IMR-90 (cell line): ENCODE results near the gene AMIGO1. TPM values are rescaled to one million over a fixed set of nuclear protein-coding genes. Genes with fewer than 3 reads are reported as not detected.

ENCODE experiments used
- ATAC-seq: fragments of 200-7000 bp; cut with Tn5 transposase; 2 replicates; pipeline ENCODE4 v1.9.1; 2020; ENCODE audit warnings: low read depth, mild to moderate bottlenecking, moderate library complexity
- BruUV-seq: library from RNA; stranded (reverse); fragments of 400-500 nt; replicated peaks from 2 replicates; lab custom pipeline; 2021; lab: Mats Ljungman, UMichigan
- CTCF ChIA-PET: fragments of 300-600 bp; formaldehyde crosslinking; extraction: SDS; loops from one replicate; lab custom pipeline; 2021; ENCODE audit warnings: antibody characterized with exemption; lab: Yijun Ruan, JAX
- POLR2A ChIA-PET: fragments of 300-600 bp; sonication (Branson Sonifier 250); formaldehyde crosslinking; loops from one replicate; lab custom pipeline; 2022; ENCODE audit warnings: antibody characterized with exemption; ENCODE audit not compliant: unreplicated experiment; lab: Charles Lee
- DNase-seq: peaks from one replicate; pipeline ENCODE4 v3.0.0; 2013
- H2AFZ ChIP-seq: replicated peaks from 2 replicates; pipeline ENCODE3; 2013; ENCODE audit warnings: low read length, mild to moderate bottlenecking; ENCODE audit not compliant: poor library complexity
- H2AK5ac ChIP-seq: 2 replicates; pipeline ENCODE4 v1.6.1; 2013; ENCODE audit warnings: low read depth, low read length, inconsistent platforms
- H2AK9ac ChIP-seq: replicated peaks from 2 replicates; pipeline ENCODE3; 2013; ENCODE audit warnings: mild to moderate bottlenecking, low read depth, low read length, moderate library complexity; ENCODE audit not compliant: poor library complexity
- H2BK120ac ChIP-seq: 2 replicates; pipeline ENCODE4 v1.6.1; 2013; ENCODE audit warnings: low read depth, low read length, inconsistent platforms
- H2BK15ac ChIP-seq: 3 replicates; pipeline ENCODE4 v1.6.1; 2013; ENCODE audit warnings: low read depth, low read length, inconsistent platforms
- H2BK20ac ChIP-seq: 2 replicates; pipeline ENCODE4 v1.6.1; 2013; ENCODE audit warnings: low read depth, mild to moderate bottlenecking, inconsistent platforms, low read length, moderate library complexity
- H2BK5ac ChIP-seq: 2 replicates; pipeline ENCODE4 v1.6.1; 2013; ENCODE audit warnings: mild to moderate bottlenecking, low read depth, low read length, inconsistent platforms; ENCODE audit not compliant: poor library complexity, severe bottlenecking
- H3K14ac ChIP-seq: replicated peaks from 2 replicates; pipeline ENCODE4 v1.6.1; 2013; ENCODE audit warnings: low read depth, low read length, inconsistent platforms
- H3K18ac ChIP-seq: 2 replicates; pipeline ENCODE4 v1.6.1; 2013; ENCODE audit warnings: low read depth, low read length, control low read depth
- H3K23ac ChIP-seq: 2 replicates; pipeline ENCODE4 v1.6.1; 2013; ENCODE audit warnings: low read depth, low read length, inconsistent platforms
- H3K27ac ChIP-seq: 2 replicates; pipeline ENCODE4 v1.5.1; 2013; ENCODE audit warnings: mild to moderate bottlenecking, control low read depth, low read length; ENCODE audit not compliant: insufficient read depth
- H3K27me3 ChIP-seq: 2 replicates; pipeline ENCODE4 v1.6.1; 2013; ENCODE audit warnings: low read length; ENCODE audit not compliant: control insufficient read depth, insufficient read depth
- H3K36me3 ChIP-seq: 2 replicates; pipeline ENCODE4 v1.6.1; 2013; ENCODE audit warnings: low read length, mixed read lengths; ENCODE audit not compliant: control insufficient read depth, insufficient read depth
- H3K4ac ChIP-seq: 2 replicates; pipeline ENCODE4 v1.6.1; 2013; ENCODE audit warnings: low read depth, low read length, inconsistent platforms
- H3K4me1 ChIP-seq: 2 replicates; pipeline ENCODE4 v1.6.1; 2013; ENCODE audit warnings: low read length, mixed read lengths; ENCODE audit not compliant: control insufficient read depth, insufficient read depth
- H3K4me2 ChIP-seq: 2 replicates; pipeline ENCODE4 v1.6.1; 2013; ENCODE audit warnings: low read depth, mild to moderate bottlenecking, control low read depth, low read length, moderate library complexity
- H3K4me3 ChIP-seq: 2 replicates; pipeline ENCODE4 v1.5.1; 2013; ENCODE audit warnings: low read depth, mild to moderate bottlenecking, control low read depth, low read length, moderate library complexity; ENCODE audit not compliant: insufficient read depth
- H3K56ac ChIP-seq: 2 replicates; pipeline ENCODE4 v1.6.1; 2013; ENCODE audit warnings: low read length, inconsistent platforms; ENCODE audit not compliant: insufficient read depth; ENCODE audit errors: extremely low read depth
- H3K79me1 ChIP-seq, 2 experiments: 2 replicates each; pipeline ENCODE4 v1.6.1; 2013; ENCODE audit warnings: low read length in 2 of 2, inconsistent platforms in 1 of 2, low read depth in 1 of 2
- H3K9ac ChIP-seq: 2 replicates; pipeline ENCODE4 v1.6.1; 2013; ENCODE audit warnings: low read depth, low read length, control low read depth
- H3K9me1 ChIP-seq: 2 replicates; pipeline ENCODE4 v1.6.1; 2013; ENCODE audit warnings: low read length, inconsistent platforms; ENCODE audit not compliant: insufficient read depth
- H3K9me3 ChIP-seq: 2 replicates; pipeline ENCODE4 v1.6.1; 2013; ENCODE audit warnings: low read length; ENCODE audit not compliant: control insufficient read depth, insufficient read depth
- H4K20me1 ChIP-seq: 2 replicates; pipeline ENCODE4 v1.6.1; 2013; ENCODE audit warnings: low read length, inconsistent platforms; ENCODE audit not compliant: insufficient read depth
- H4K5ac ChIP-seq: 2 replicates; pipeline ENCODE4 v1.6.1; 2013; ENCODE audit warnings: mild to moderate bottlenecking, low read depth, low read length, control low read depth
- H4K8ac ChIP-seq, 2 experiments: 2 replicates each; pipeline ENCODE4 v1.6.1; 2013; ENCODE audit warnings: low read depth in 2 of 2, low read length in 2 of 2, control low read depth in 1 of 2, inconsistent platforms in 1 of 2
- H4K91ac ChIP-seq: 2 replicates; pipeline ENCODE4 v1.6.1; 2013; ENCODE audit warnings: low read depth, low read length, inconsistent platforms; ENCODE audit not compliant: insufficient read depth
- BHLHE40 ChIP-seq: fragments of 150-350 bp; IDR thresholded peaks from 2 replicates; pipeline ENCODE4 v1.6.1; 2016; ENCODE audit warnings: mild to moderate bottlenecking, low read depth, low read length
- CHD1 ChIP-seq: IDR thresholded peaks from 2 replicates; pipeline ENCODE4 v1.6.1; 2012; ENCODE audit warnings: low read depth, low read length, improper control_type of control experiment
- CTCF ChIP-seq: conservative IDR thresholded peaks from 2 replicates; pipeline ENCODE4 v1.5.1; 2012; ENCODE audit warnings: mild to moderate bottlenecking, low read depth, low read length, improper control_type of control experiment
- ELK1 ChIP-seq: fragments of 150-350 bp; IDR thresholded peaks from 2 replicates; pipeline ENCODE4 v1.6.1; 2016; ENCODE audit warnings: low read depth, mild to moderate bottlenecking, low read length, moderate library complexity, borderline replicate concordance
- FOS ChIP-seq: fragments of 150-350 bp; IDR thresholded peaks from 2 replicates; pipeline ENCODE4 v1.6.1; 2016; ENCODE audit warnings: low read depth, low read length
- RAD21 ChIP-seq: IDR thresholded peaks from 2 replicates; pipeline ENCODE4 v1.6.1; 2012; ENCODE audit warnings: low read length, improper control_type of control experiment
- RFX5 ChIP-seq: IDR thresholded peaks from 2 replicates; pipeline ENCODE4 v1.8.0; 2012; ENCODE audit warnings: low read depth, mild to moderate bottlenecking, low read length, moderate library complexity
- SMC3 ChIP-seq: fragments of 150-350 bp; IDR thresholded peaks from 2 replicates; pipeline ENCODE4 v1.6.1; 2016; ENCODE audit warnings: low read depth, mild to moderate bottlenecking, antibody characterized with exemption, low read length, moderate library complexity
- USF2 ChIP-seq: fragments of 150-350 bp; IDR thresholded peaks from 2 replicates; pipeline ENCODE4 v1.6.1; 2017; ENCODE audit warnings: mild to moderate bottlenecking, antibody characterized with exemption, low read length, low read depth
- WGBS, 2 experiments: methylation state at CpG; one replicate each; pipeline versions ENCODE4 v1.1.5 to v1.1.7; 2013; ENCODE audit warnings: missing lambda C conversion rate in 2 of 2; ENCODE audit not compliant: insufficient read length in 1 of 2; ENCODE audit errors: extremely low coverage in 2 of 2; 5-methylcytosine and 5-hydroxymethylcytosine counted together
- dilution Hi-C: fragments of 300-500 bp; cut with HindIII; formaldehyde crosslinking; loops from one replicate; pipeline ENCODE4 v1.14.3; 2018; ENCODE audit warnings: low sequenced_read_pairs; ENCODE audit not compliant: unreplicated experiment
- in situ Hi-C: fragments of 300-500 bp; cut with MboI; formaldehyde crosslinking; loops from 3 replicates; pipeline ENCODE4 v1.14.3; 2019; ENCODE audit warnings: low sequenced_read_pairs, inconsistent platforms, mixed read lengths
- intact Hi-C: fragments of 100-400 bp; cut with micrococcal nuclease; formaldehyde crosslinking; loops from 2 replicates; pipeline ENCODE4 v1.10.0; 2022
- polyA plus RNA-seq, 3 experiments: library from polyadenylated mRNA; depleted of rRNA; stranded (reverse); fragments of >200 nt; gene quantifications; 2 replicates each; pipeline ENCODE4 v1.2.3, GENCODE V29; 2012; ENCODE audit warnings: low replicate concordance in 1 of 3
- total RNA-seq: library from RNA; depleted of rRNA; stranded (reverse); fragments of >200 nt; gene quantifications from 2 replicates; pipeline ENCODE4 v1.2.3, GENCODE V29; 2012

AMIGO1 gene
- total and polyA plus RNA-seq, 2 of the 4 experiments (the other 2 are of a cell fraction), result 1.5 to 1.6 TPM

GRCh38 chr1:109542657-109543056 lies 33.1 kb upstream of the AMIGO1 start:
- Histone ChIP-seq H4K20me1 (no peaks in the 10 kb centered on the region), H3K4ac (no peak overlapping the region), H3K56ac (no peak overlapping the region), H2AFZ (no peak overlapping the region), H2AK5ac (no peak overlapping the region), H3K4me1 (peaks cover 4% of the 10 kb centered on the region), H2AK9ac (no peak overlapping the region), H3K14ac (no peak overlapping the region), H3K18ac (no peak overlapping the region), H2BK15ac (no peak overlapping the region), H3K9me1 (no peaks in the 10 kb centered on the region; the same call in 1 of the 2 replicates), H4K5ac (no peak overlapping the region), H3K27ac (no peak overlapping the region), H3K4me3 (no peak overlapping the region), H4K8ac (no peak overlapping the region), H3K27me3 (peaks cover 23% of the 10 kb centered on the region), H2BK120ac (no peak overlapping the region), H3K9ac (no peak overlapping the region), H3K36me3 (no peaks in the 10 kb centered on the region), H3K4me2 (no peak overlapping the region), H2BK5ac (no peak overlapping the region), H2BK20ac (no peak overlapping the region), H4K91ac (no peak overlapping the region), H3K23ac (no peak overlapping the region), H3K79me1 (peaks cover 7 to 11% of the 10 kb centered on the region in 2 experiments), H3K9me3 (no peaks in the 10 kb centered on the region)
- WGBS, 2 experiments, result 80% methylated on average over 2 of the region's 10 CpGs; no CpG with 5 or more reads in 1 of the 2 experiments
- TF ChIP-seq RAD21 (no peak), ELK1 (no peak), SMC3 (no peak), CTCF (no peak), BHLHE40 (no peak), FOS (no peak), CHD1 (no peak), USF2 (no peak), RFX5 (no peak)
- ChIA-PET CTCF (interaction anchor here (1.5 kb wide), 1 partner anchor 10 kb away, joined by 5 read pairs; no protein-coding TSS in a partner anchor), POLR2A (no interaction called here)
- intact Hi-C loops, result no loop called here
- dilution Hi-C loops, result no loop called here
- BruUV-seq, result no TSS peak
- ATAC-seq (no peak), DNase-seq (no peak)
- in situ Hi-C loops, result no loop called here
